Gastrocnemius medialis (tissue), 4 donors: ENCODE measurements around the gene LRRC4C. TPM values are rescaled to one million over a fixed set of nuclear protein-coding genes. Genes with fewer than 3 reads are reported as not detected.

Source experiments
- ATAC-seq, 2 donors: fragments of 150-250 bp; one replicate each; pipeline ENCODE4 v1.9.1; 2016
- DNase-seq, 2 donors: peaks; one replicate each; pipeline ENCODE4 v3.0.0-alpha.2; 2019
- H3K27ac ChIP-seq, 4 donors: fragments of 200-600 bp; sonication (generic); 1 replicate in 1 of 4; 2 replicates in 3 of 4; pipeline ENCODE4 v1.5.1; 2016 to 2018; ENCODE audit warnings: mild to moderate bottlenecking in 2 of 4, moderate library complexity in 1 of 4
- H3K27me3 ChIP-seq, 3 donors: fragments of 200-600 bp; sonication (generic) in 2 of 3; 1 replicate in 1 of 3; 2 replicates in 2 of 3; pipeline versions ENCODE4 v1.5.1 to v1.6.0; 2016 to 2019; ENCODE audit warnings: mild to moderate bottlenecking in 1 of 3, moderate library complexity in 1 of 3
- H3K36me3 ChIP-seq, 2 donors: fragments of 200-600 bp; sonication (generic) in 1 of 2; one replicate each; pipeline ENCODE4 v1.5.1; 2017 to 2018
- H3K4me1 ChIP-seq, 2 donors: fragments of 200-600 bp; sonication (generic) in 1 of 2; one replicate each; pipeline ENCODE4 v1.5.1; 2016 to 2017; ENCODE audit warnings: mild to moderate bottlenecking in 2 of 2
- H3K4me3 ChIP-seq, 4 donors: fragments of 200-600 bp; sonication (generic) in 3 of 4; 1 replicate in 1 of 4; 2 replicates in 3 of 4; pipeline ENCODE4 v1.5.1; 2016 to 2019; ENCODE audit warnings: mild to moderate bottlenecking in 2 of 4
- H3K9me3 ChIP-seq, 3 donors: fragments of 200-600 bp; sonication (generic) in 2 of 3; 1 replicate in 1 of 3; 2 replicates in 2 of 3; pipeline ENCODE4 v1.5.1; 2016 to 2019
- POLR2A ChIP-seq, 2 donors: fragments of 450-650 bp; IDR thresholded peaks; one replicate each; pipeline ENCODE4 v1.6.1; 2017; ENCODE audit warnings: antibody characterized with exemption in 2 of 2, mild to moderate bottlenecking in 2 of 2, moderate library complexity in 2 of 2
- in situ Hi-C, 4 donors: fragments of 200-750 bp; cut with MboI; loops; one replicate each; pipeline versions ENCODE4 v1.15.0 to v1.8.0; 2017; ENCODE audit warnings: low sequenced_read_pairs in 4 of 4
- intact Hi-C: fragments of 100-400 bp; cut with DNase I; formaldehyde crosslinking; loops from one replicate; pipeline ENCODE4 v1.15.1; 2023; ENCODE audit warnings: low total_unique reads
- total RNA-seq, 4 donors: library from RNA; depleted of rRNA; stranded (reverse); fragments of >200 nt; gene quantifications; one replicate each; pipeline versions ENCODE4 v1.1.0 to v1.2.3, GENCODE V29; 2016
- TF ChIP-seq, protein P1 (sequence below), 5 experiments: fragments of 450-650 bp in 3 of 5; fragments of 200-600 bp in 2 of 5; sonication (generic) in 2 of 5; IDR thresholded peaks in 4 of 5; conservative IDR thresholded peaks in 1 of 5; 1 replicate in 4 of 5; 2 replicates in 1 of 5; pipeline ENCODE4 v1.5.1; 2016 to 2019; ENCODE audit warnings: antibody characterized with exemption in 5 of 5, mild to moderate bottlenecking in 3 of 5, moderate library complexity in 3 of 5

LRRC4C gene
- total RNA-seq, 4 donors from 2014 or later: 0.15 to 0.59 (median 0.24) TPM; not detected in 1

DNA sequence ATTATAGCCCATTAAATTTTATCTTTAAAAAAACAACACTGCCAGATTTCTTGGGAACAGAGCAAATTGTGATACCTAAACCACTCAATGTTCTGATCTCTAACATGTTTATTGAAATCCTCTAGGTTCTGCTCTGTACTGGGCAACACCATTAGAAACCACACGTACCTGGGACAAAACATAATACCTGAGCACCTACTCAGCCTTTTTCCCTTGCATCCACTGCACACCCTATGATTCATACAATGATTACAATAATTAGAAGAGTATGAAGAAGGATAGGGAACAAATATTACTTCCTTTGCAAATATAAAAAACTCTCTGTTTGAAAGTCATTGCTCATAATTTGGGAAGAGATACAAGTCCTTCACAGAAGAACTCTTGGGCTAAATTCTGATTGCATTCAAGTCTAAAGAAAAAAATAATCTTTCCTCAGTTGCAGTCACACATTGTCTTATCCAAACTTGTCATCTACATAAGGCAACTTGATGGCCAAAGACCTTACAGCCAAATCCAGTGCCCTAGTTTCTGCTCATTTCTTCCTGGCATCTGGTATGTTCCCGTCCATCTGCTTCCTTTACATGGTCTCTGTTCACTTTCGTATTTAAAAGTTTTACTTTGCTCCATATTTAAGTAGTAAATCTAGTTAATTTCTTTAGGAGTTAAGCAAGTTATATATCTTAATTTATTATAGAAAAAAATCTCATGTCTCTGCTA is 407.4 kb downstream of the LRRC4C start:
- Histone ChIP-seq H3K27ac (no peak overlapping the region), H3K4me1 (no peaks in the 10 kb centered on the region), H3K9me3 (no peaks in the 10 kb centered on the region), H3K36me3 (no peaks in the 10 kb centered on the region), H3K4me3 (no peak overlapping the region), H3K27me3 (no peaks in the 10 kb centered on the region)
- no peak for DNase-seq
- in situ Hi-C loops: no loop called here
- no peak for TF ChIP-seq POLR2A (IDR thresholded peaks at IDR 0.05)
- TF ChIP-seq, protein P1, sequence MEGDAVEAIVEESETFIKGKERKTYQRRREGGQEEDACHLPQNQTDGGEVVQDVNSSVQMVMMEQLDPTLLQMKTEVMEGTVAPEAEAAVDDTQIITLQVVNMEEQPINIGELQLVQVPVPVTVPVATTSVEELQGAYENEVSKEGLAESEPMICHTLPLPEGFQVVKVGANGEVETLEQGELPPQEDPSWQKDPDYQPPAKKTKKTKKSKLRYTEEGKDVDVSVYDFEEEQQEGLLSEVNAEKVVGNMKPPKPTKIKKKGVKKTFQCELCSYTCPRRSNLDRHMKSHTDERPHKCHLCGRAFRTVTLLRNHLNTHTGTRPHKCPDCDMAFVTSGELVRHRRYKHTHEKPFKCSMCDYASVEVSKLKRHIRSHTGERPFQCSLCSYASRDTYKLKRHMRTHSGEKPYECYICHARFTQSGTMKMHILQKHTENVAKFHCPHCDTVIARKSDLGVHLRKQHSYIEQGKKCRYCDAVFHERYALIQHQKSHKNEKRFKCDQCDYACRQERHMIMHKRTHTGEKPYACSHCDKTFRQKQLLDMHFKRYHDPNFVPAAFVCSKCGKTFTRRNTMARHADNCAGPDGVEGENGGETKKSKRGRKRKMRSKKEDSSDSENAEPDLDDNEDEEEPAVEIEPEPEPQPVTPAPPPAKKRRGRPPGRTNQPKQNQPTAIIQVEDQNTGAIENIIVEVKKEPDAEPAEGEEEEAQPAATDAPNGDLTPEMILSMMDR (IDR thresholded peaks at IDR 0.05 in 4 of 5, conservative IDR thresholded peaks at IDR 0.05 in 1 of 5): no peak
- intact Hi-C loops: no loop called here
- no peak for ATAC-seq

DNA sequence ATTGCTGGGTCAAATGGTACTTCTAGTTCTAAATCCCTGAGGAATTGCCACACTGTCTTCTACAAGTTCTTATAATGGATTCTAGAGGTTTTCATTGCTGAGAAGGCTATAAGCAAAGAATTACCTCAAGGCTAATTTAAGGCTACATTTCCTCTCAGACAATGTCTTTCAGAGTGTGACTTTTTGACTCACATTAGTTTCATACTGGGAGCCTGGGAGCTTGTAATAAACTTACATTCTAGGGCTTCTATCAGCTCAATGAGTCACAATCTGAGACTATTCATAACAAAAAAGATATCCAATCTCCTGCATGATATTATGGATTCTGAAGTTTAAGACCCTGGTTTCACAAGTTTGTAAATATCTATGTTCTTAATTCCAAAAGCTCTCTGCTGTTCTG is 408.7 kb downstream of the LRRC4C start:
- intact Hi-C loops: no loop called here
- no peaks in the 10 kb centered on the region for H3K27me3 ChIP-seq
- ATAC-seq (no peak), DNase-seq (no peak)
- H3K27ac ChIP-seq: no peak overlapping the region
- H3K9me3 ChIP-seq: no peaks in the 10 kb centered on the region
- no peaks in the 10 kb centered on the region for H3K36me3 ChIP-seq
- in situ Hi-C loops: no loop called here
- no peak for TF ChIP-seq POLR2A (IDR thresholded peaks at IDR 0.05)
- TF ChIP-seq, protein P1 (IDR thresholded peaks at IDR 0.05 in 4 of 5, conservative IDR thresholded peaks at IDR 0.05 in 1 of 5): no peak
- no peak overlapping the region for H3K4me3 ChIP-seq
- H3K4me1 ChIP-seq: no peaks in the 10 kb centered on the region

DNA sequence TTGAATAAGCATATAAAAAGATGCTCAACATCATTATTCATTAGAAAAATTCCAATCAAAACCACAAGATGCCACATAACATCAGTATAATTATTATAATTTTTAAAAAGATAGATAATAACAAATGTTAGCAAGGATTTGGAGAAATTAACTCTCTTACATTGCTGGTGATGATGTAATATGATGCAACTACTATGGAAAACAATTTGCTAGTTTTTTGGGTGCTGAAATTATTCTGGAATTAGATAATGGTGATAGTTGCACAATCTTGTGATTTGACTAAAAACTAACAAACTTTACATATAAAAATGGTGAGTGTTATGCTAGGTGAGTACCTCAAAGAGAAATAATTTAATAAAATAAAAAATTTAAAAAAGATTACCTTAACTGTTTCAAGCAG is 412.2 kb downstream of the LRRC4C start:
- no peak overlapping the region for H3K27ac ChIP-seq
- in situ Hi-C loops: no loop called here
- no peak overlapping the region for H3K4me3 ChIP-seq
- H3K4me1 ChIP-seq: no peaks in the 10 kb centered on the region
- intact Hi-C loops: no loop called here
- DNase-seq (no peak), ATAC-seq (no peak)
- H3K27me3 ChIP-seq: no peaks in the 10 kb centered on the region
- no peaks in the 10 kb centered on the region for H3K9me3 ChIP-seq
- H3K36me3 ChIP-seq: no peaks in the 10 kb centered on the region
- TF ChIP-seq POLR2A (IDR thresholded peaks at IDR 0.05): no peak
- TF ChIP-seq, protein P1 (IDR thresholded peaks at IDR 0.05 in 4 of 5, conservative IDR thresholded peaks at IDR 0.05 in 1 of 5): no peak

DNA sequence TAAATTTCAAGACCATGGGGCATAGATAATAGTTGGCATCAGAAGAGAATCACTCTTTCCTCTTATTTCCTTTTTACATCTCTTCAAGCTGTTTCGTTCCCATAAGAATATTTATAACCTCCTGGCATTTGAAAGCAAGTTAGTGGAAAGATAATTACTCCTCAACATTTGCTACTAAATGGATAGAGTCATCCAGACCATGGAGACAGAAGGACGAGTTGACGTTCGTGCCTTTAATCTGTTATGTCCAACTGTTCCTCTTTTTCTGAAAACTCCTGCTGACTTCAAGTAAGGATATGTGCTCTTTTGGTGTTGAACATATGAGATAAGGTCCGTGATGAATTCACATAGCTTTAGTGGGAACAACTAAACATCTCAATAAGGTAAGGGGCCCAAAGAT is 414.2 kb downstream of the LRRC4C start:
- DNase-seq (no peak), ATAC-seq (no peak)
- Histone ChIP-seq H3K27me3 (no peaks in the 10 kb centered on the region), H3K36me3 (no peaks in the 10 kb centered on the region), H3K4me3 (no peak overlapping the region), H3K9me3 (no peaks in the 10 kb centered on the region), H3K4me1 (no peaks in the 10 kb centered on the region), H3K27ac (no peak overlapping the region)
- in situ Hi-C loops: no loop called here
- intact Hi-C loops: no loop called here
- TF ChIP-seq, protein P1 (IDR thresholded peaks at IDR 0.05 in 4 of 5, conservative IDR thresholded peaks at IDR 0.05 in 1 of 5): no peak
- no peak for TF ChIP-seq POLR2A (IDR thresholded peaks at IDR 0.05)

DNA sequence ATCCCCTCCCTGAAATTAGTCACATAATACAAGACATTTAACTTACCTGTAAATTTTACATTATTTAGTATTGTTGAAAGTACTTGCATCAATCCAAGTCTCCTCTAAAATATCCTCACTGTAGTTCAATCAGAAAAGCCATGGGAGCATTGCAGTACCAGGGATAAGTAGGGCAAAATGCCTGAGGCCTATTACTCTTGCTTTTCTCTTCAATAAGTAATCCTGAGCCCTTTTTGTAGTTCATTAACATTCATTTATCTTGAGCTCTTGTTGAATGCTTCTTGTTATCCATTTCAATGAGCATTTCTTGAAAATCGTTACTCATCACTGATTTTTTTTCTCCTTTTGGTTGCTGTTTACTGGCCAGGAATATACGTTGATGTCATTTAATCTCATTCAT is 414.7 kb downstream of the LRRC4C start:
- H3K4me3 ChIP-seq: no peak overlapping the region
- no peak for TF ChIP-seq POLR2A (IDR thresholded peaks at IDR 0.05)
- TF ChIP-seq, protein P1 (IDR thresholded peaks at IDR 0.05 in 4 of 5, conservative IDR thresholded peaks at IDR 0.05 in 1 of 5): no peak
- intact Hi-C loops: no loop called here
- no peak for ATAC-seq
- no peaks in the 10 kb centered on the region for H3K36me3 ChIP-seq
- DNase-seq: no peak
- in situ Hi-C loops: no loop called here
- H3K27me3 ChIP-seq: no peaks in the 10 kb centered on the region
- no peaks in the 10 kb centered on the region for H3K4me1 ChIP-seq
- H3K9me3 ChIP-seq: no peaks in the 10 kb centered on the region
- no peak overlapping the region for H3K27ac ChIP-seq
